ENCODE results near the gene ITPA. TPM values are rescaled to one million over a fixed set of nuclear protein-coding genes. Genes with fewer than 3 reads are reported as not detected.

Gene ITPA
- total and polyA plus RNA-seq, 10 of the 15 experiments (the other 5 are each of a cell fraction or from before 2014, with no cell fraction given) = 5.5 to 124 (median 66.3) TPM

- TF ChIP-seq CEBPB (IDR thresholded peaks at IDR 0.05; ENCODE audit: borderline replicate concordance in 1 of 2, low read depth in 2 of 2, low read length in 2 of 2) (no peak), CHD2 (IDR thresholded peaks at IDR 0.05; ENCODE audit: borderline replicate concordance, low read depth, low read length) (no peak), MTA3 (IDR thresholded peaks at IDR 0.05; ENCODE audit: borderline replicate concordance, low read length) (no peak), ATF3 (IDR thresholded peaks at IDR 0.05; ENCODE audit: borderline replicate concordance, extremely low read depth, low read depth, low read length) (no peak), JUNB (IDR thresholded peaks at IDR 0.05) (no peak), NR2F1 (conservative IDR thresholded peaks at IDR 0.05) (0 out of 2 replicates have a peak, but pooled peaks have one; percentile 46), TCF12 (IDR thresholded peaks at IDR 0.05; ENCODE audit: low read depth, low read length) (no peak), ZNF687 (IDR thresholded peaks at IDR 0.05) (0 out of 2 replicates have a peak, but pooled peaks have one; percentile 33), IRF4 (IDR thresholded peaks at IDR 0.05; ENCODE audit: low read depth, low read length) (no peak), SREBF2 (IDR thresholded peaks at IDR 0.05; ENCODE audit: low read length) (no peak), ZBTB4 (CRISPR knock-in tag; IDR thresholded peaks at IDR 0.05) (no peak), SMAD1 (IDR thresholded peaks at IDR 0.05; ENCODE audit: low read depth, partially characterized antibody) (no peak), BCLAF1 (IDR thresholded peaks at IDR 0.05) (no peak), NRF1 (conservative IDR thresholded peaks at IDR 0.05; ENCODE audit: low read depth, low read length) (no peak)
Observed at GRCh38 chr20:3209257-3209945, at the start of gene ITPA (continued).
